GM12878 (cell line): ENCODE results near the gene COL6A6. TPM values are rescaled to one million over a fixed set of nuclear protein-coding genes. Genes with fewer than 3 reads are reported as not detected.

Experiments used
- BCLAF1 ChIP-seq: fragments of 450-650 bp; IDR thresholded peaks from 2 replicates; pipeline ENCODE4 v1.6.1; 2017; ENCODE audit warnings: antibody characterized with exemption, mild to moderate bottlenecking, moderate library complexity
- BRCA1 ChIP-seq: IDR thresholded peaks from 2 replicates; pipeline ENCODE4 v1.6.1; 2011; ENCODE audit warnings: low read depth, low read length, improper control_type of control experiment
- POU2F2 ChIP-seq: IDR thresholded peaks from 3 replicates; pipeline ENCODE4 v1.6.1; 2011; ENCODE audit warnings: low read depth, mild to moderate bottlenecking, low read length, borderline replicate concordance
- REST ChIP-seq: IDR thresholded peaks from 2 replicates; pipeline ENCODE4 v1.6.1; 2012; ENCODE audit warnings: mild to moderate bottlenecking, low read depth, low read length
- SMC3 ChIP-seq: IDR thresholded peaks from 2 replicates; pipeline ENCODE4 v1.6.1; 2011; ENCODE audit warnings: low read length, improper control_type of control experiment, borderline replicate concordance
- ZNF687 ChIP-seq: fragments of 450-650 bp; IDR thresholded peaks from 2 replicates; pipeline ENCODE4 v1.6.1; 2017; ENCODE audit warnings: mild to moderate bottlenecking, moderate library complexity
- polyA plus RNA-seq, 11 experiments: library from polyadenylated mRNA; depleted of rRNA in 4 of 11; unstranded in 6 of 11; stranded (reverse) in 5 of 11; fragments of >200 nt; fragmentation: Nextera tagmentation in 4 of 11; fragmentation: Illumina TruSeq in 1 of 11; extraction: Ambion mirVana in 4 of 11; extraction: Trizol in 1 of 11; gene quantifications; 1 replicate in 1 of 11; 2 replicates in 10 of 11; pipeline versions ENCODE4 v1.2.1 to v1.2.3, GENCODE V29; 2011 to 2016; ENCODE audit warnings: inconsistent platforms in 2 of 11, missing spikeins in 2 of 11, low read depth in 1 of 11
- total RNA-seq, 4 experiments: library from RNA; depleted of rRNA in 3 of 4; stranded (reverse); fragments of >200 nt in 3 of 4; fragmentation: Illumina TruSeq in 1 of 4; extraction: Trizol in 1 of 4; gene quantifications; 2 replicates each; pipeline versions ENCODE4 v1.2.1 to v1.2.3, GENCODE V29; 2013 to 2021

COL6A6 gene
- total and polyA plus RNA-seq, 10 of the 15 experiments (the other 5 are each of a cell fraction or from before 2014, with no cell fraction given) = 0.01 to 0.02 TPM; not detected in 8

- TF ChIP-seq ZNF687 (no peak), BCLAF1 (no peak), SMC3 (peak; percentile 73), POU2F2 (no peak), REST (no peak), BRCA1 (no peak)
Measured at GRCh38 chr3:130539005-130539404, 22.0 kb downstream of the COL6A6 start (continued).
